Measurements from ENCODE around the gene RFX5. TPM values are rescaled to one million over a fixed set of nuclear protein-coding genes. Genes with fewer than 3 reads are reported as not detected.

The RFX5 gene
- total and polyA plus RNA-seq, 2 donors (not counting 1 experiment from before 2014, with no cell fraction given): 181 to 207 TPM

- peaks cover 0 to 5% (median 0%) of the 10 kb centered on the region in 4 experiments for H3K27me3 ChIP-seq (replicated peaks in 1 of 4; ENCODE audit: control extremely low read depth in 1 of 4, control insufficient read depth in 3 of 4, insufficient read depth in 4 of 4, low read length in 3 of 4)
- intact Hi-C loops (cut with micrococcal nuclease): no loop called here
- H4K20me1 ChIP-seq (ENCODE audit: control insufficient read depth, insufficient read depth, low read length, poor library complexity, severe bottlenecking): no peaks in the 10 kb centered on the region
- Mint-ChIP-seq H3K4me1 (no peaks in the 10 kb centered on the region), H3K27me3 (no peaks in the 10 kb centered on the region), H3K9me3 (ENCODE audit: insufficient read depth) (no peaks in the 10 kb centered on the region), H3K27ac (no peak overlapping the region), H3K4me3 (no peak overlapping the region)
- H3K27ac ChIP-seq (ENCODE audit: low read length in 2 of 2): no peak overlapping the region
- H3K9me3 ChIP-seq (ENCODE audit: control extremely low read depth in 1 of 3, control insufficient read depth in 2 of 3, insufficient read depth in 1 of 3, low read length in 2 of 3): peaks cover 0 to 9% (median 7%) of the 10 kb centered on the region in 3 donors
- TF ChIP-seq CTCF (IDR thresholded peaks at IDR 0.05) (no peak), EZH2 (IDR thresholded peaks at IDR 0.05; ENCODE audit: borderline replicate concordance, insufficient read depth, low read depth, low read length, poor library complexity, severe bottlenecking) (no peak)
- no peaks in the 10 kb centered on the region for H3K79me2 ChIP-seq (ENCODE audit: control insufficient read depth, insufficient read depth, low read length)
- ChIA-PET POLR2A (no interaction called here), CTCF (no interaction called here)
- H2AFZ ChIP-seq (ENCODE audit: insufficient read depth, low read depth, low read length, poor library complexity, severe bottlenecking): no peak overlapping the region
- WGBS (ENCODE audit: insufficient coverage): 100% methylated on average over 2 of the region's 3 CpGs
- H3K9ac ChIP-seq (ENCODE audit: low read length): no peak overlapping the region
- no peak overlapping the region for H3K4me3 ChIP-seq (ENCODE audit: control extremely low read depth in 1 of 5, extremely low read depth in 1 of 5, insufficient read depth in 1 of 5, low read depth in 2 of 5, low read length in 4 of 5)
- ATAC-seq (ENCODE audit: low read depth): no peak
- DNase-seq: no peak
- no peaks in the 10 kb centered on the region for H3K4me1 ChIP-seq (ENCODE audit: control insufficient read depth in 2 of 2, insufficient read depth in 2 of 2, low read length in 2 of 2)
- no peak overlapping the region for H3K4me2 ChIP-seq (replicated peaks; ENCODE audit: low read depth, low read length, poor library complexity, severe bottlenecking)
- no peaks in the 10 kb centered on the region for H3K36me3 ChIP-seq (replicated peaks in 1 of 2; ENCODE audit: control extremely low read depth in 1 of 2, control insufficient read depth in 1 of 2, extremely low read depth in 1 of 2, insufficient read depth in 2 of 2, low read length in 1 of 2)
These were observed 15.5 kb upstream of the RFX5 start for GRCh38 chr1:151362308-151363155.

GRCh38 chr1:151361883-151362282 lies 14.8 kb upstream of the RFX5 start:
- Histone ChIP-seq H3K4me1 (ENCODE audit: control insufficient read depth in 2 of 2, insufficient read depth in 2 of 2, low read length in 2 of 2) (no peaks in the 10 kb centered on the region), H2AFZ (ENCODE audit: insufficient read depth, low read depth, low read length, poor library complexity, severe bottlenecking) (no peak overlapping the region), H3K9me3 (ENCODE audit: control extremely low read depth in 1 of 3, control insufficient read depth in 2 of 3, insufficient read depth in 1 of 3, low read length in 2 of 3) (peaks cover 0 to 9% (median 7%) of the 10 kb centered on the region in 3 donors), H3K79me2 (ENCODE audit: control insufficient read depth, insufficient read depth, low read length) (no peaks in the 10 kb centered on the region), H4K20me1 (ENCODE audit: control insufficient read depth, insufficient read depth, low read length, poor library complexity, severe bottlenecking) (no peaks in the 10 kb centered on the region), H3K4me3 (ENCODE audit: control extremely low read depth in 1 of 5, extremely low read depth in 1 of 5, insufficient read depth in 1 of 5, low read depth in 2 of 5, low read length in 4 of 5) (no peak overlapping the region), H3K27me3 (replicated peaks in 1 of 4; ENCODE audit: control extremely low read depth in 1 of 4, control insufficient read depth in 3 of 4, insufficient read depth in 4 of 4, low read length in 3 of 4) (peaks cover 0 to 5% (median 0%) of the 10 kb centered on the region in 4 experiments), H3K36me3 (replicated peaks in 1 of 2; ENCODE audit: control extremely low read depth in 1 of 2, control insufficient read depth in 1 of 2, extremely low read depth in 1 of 2, insufficient read depth in 2 of 2, low read length in 1 of 2) (no peaks in the 10 kb centered on the region), H3K4me2 (replicated peaks; ENCODE audit: low read depth, low read length, poor library complexity, severe bottlenecking) (no peak overlapping the region), H3K27ac (ENCODE audit: low read length in 2 of 2) (no peak overlapping the region), H3K9ac (ENCODE audit: low read length) (no peak overlapping the region)
- ChIA-PET POLR2A (no interaction called here), CTCF (no interaction called here)
- no peak overlapping the region for H3K4me3 Mint-ChIP-seq
- no peaks in the 10 kb centered on the region for H3K4me1 Mint-ChIP-seq
- DNase-seq (no peak), ATAC-seq (ENCODE audit: low read depth) (no peak)
- H3K27me3 Mint-ChIP-seq: no peaks in the 10 kb centered on the region
- H3K9me3 Mint-ChIP-seq (ENCODE audit: insufficient read depth): no peaks in the 10 kb centered on the region
- TF ChIP-seq EZH2 (IDR thresholded peaks at IDR 0.05; ENCODE audit: borderline replicate concordance, insufficient read depth, low read depth, low read length, poor library complexity, severe bottlenecking): no peak
- TF ChIP-seq CTCF (IDR thresholded peaks at IDR 0.05): peak; percentile 18
- H3K27ac Mint-ChIP-seq: no peak overlapping the region
- intact Hi-C loops (cut with micrococcal nuclease): no loop called here

All from B cell (primary cell).